Loucy (cell line): ENCODE results near the gene RAB19.
A peak's percentile ranks its signal among the peaks of the same experiment; 100 is the strongest.

ENCODE experiments used
- H2AFZ ChIP-seq: fragments of 200-600 bp; sonication (generic); 2 replicates; pipeline ENCODE4 v1.6.0; 2016; ENCODE audit warnings: antibody characterized with exemption, mild to moderate bottlenecking, low read length, moderate library complexity
- H3F3A ChIP-seq: fragments of 200-600 bp; 2 replicates; pipeline ENCODE4 v1.6.0; 2016; ENCODE audit warnings: antibody characterized with exemption, low read depth, mild to moderate bottlenecking
- H3K27me3 ChIP-seq: fragments of 200-600 bp; sonication (generic); 2 replicates; pipeline ENCODE4 v1.6.1; 2014; ENCODE audit warnings: low read length, mild to moderate bottlenecking; ENCODE audit not compliant: insufficient read depth, poor library complexity, severe bottlenecking
- H3K36me3 ChIP-seq: fragments of 200-600 bp; sonication (generic); 2 replicates; pipeline ENCODE4 v1.6.1; 2016; ENCODE audit warnings: low read length; ENCODE audit not compliant: insufficient read depth
- H3K4me1 ChIP-seq: fragments of 200-600 bp; sonication (generic); 2 replicates; pipeline ENCODE4 v1.5.1; 2014; ENCODE audit warnings: low read length, mild to moderate bottlenecking; ENCODE audit not compliant: insufficient read depth, poor library complexity, severe bottlenecking
- H3K4me2 ChIP-seq: fragments of 200-600 bp; sonication (generic); 2 replicates; pipeline ENCODE4 v1.6.0; 2014; ENCODE audit warnings: antibody characterized with exemption, low read length, low read depth, mild to moderate bottlenecking; ENCODE audit not compliant: poor library complexity, severe bottlenecking
- H3K4me3 ChIP-seq: fragments of 200-600 bp; sonication (generic); 2 replicates; pipeline ENCODE4 v1.5.1; 2014; ENCODE audit warnings: low read length, mild to moderate bottlenecking, mixed read lengths; ENCODE audit not compliant: poor library complexity, severe bottlenecking
- H3K79me2 ChIP-seq: fragments of 200-600 bp; sonication (generic); 2 replicates; pipeline ENCODE4 v1.6.1; 2014; ENCODE audit warnings: low read length; ENCODE audit not compliant: insufficient read depth
- H3K9ac ChIP-seq: fragments of 200-600 bp; sonication (generic); 2 replicates; pipeline ENCODE4 v1.6.0; 2014; ENCODE audit warnings: mild to moderate bottlenecking, low read depth, low read length, moderate library complexity; ENCODE audit not compliant: poor library complexity, severe bottlenecking
- H3K9me2 ChIP-seq: fragments of 200-600 bp; sonication (generic); replicated peaks from 2 replicates; pipeline ENCODE4 v1.6.1; 2016; ENCODE audit warnings: low read depth, low read length, mixed read lengths
- H3K9me3 ChIP-seq: fragments of 200-600 bp; sonication (generic); 2 replicates; pipeline ENCODE4 v1.6.1; 2014; ENCODE audit warnings: mild to moderate bottlenecking, antibody characterized with exemption, low read length, low read depth; ENCODE audit not compliant: insufficient read depth
- H4K20me1 ChIP-seq: fragments of 200-600 bp; sonication (generic); 2 replicates; pipeline ENCODE4 v1.6.0; 2014; ENCODE audit warnings: antibody characterized with exemption, low read length, mild to moderate bottlenecking; ENCODE audit not compliant: insufficient read depth, poor library complexity, severe bottlenecking
- EZH2phosphoT487 ChIP-seq: fragments of 200-600 bp; IDR thresholded peaks from 2 replicates; pipeline ENCODE4 v1.6.1; 2018; ENCODE audit warnings: antibody characterized with exemption, mild to moderate bottlenecking, moderate library complexity, borderline replicate concordance
- TF ChIP-seq, protein P1 (sequence below): fragments of 200-600 bp; sonication (generic); conservative IDR thresholded peaks from 2 replicates; pipeline ENCODE4 v1.5.1; 2014; ENCODE audit warnings: mild to moderate bottlenecking, antibody characterized with exemption, low read length

RAB19 gene

DNA sequence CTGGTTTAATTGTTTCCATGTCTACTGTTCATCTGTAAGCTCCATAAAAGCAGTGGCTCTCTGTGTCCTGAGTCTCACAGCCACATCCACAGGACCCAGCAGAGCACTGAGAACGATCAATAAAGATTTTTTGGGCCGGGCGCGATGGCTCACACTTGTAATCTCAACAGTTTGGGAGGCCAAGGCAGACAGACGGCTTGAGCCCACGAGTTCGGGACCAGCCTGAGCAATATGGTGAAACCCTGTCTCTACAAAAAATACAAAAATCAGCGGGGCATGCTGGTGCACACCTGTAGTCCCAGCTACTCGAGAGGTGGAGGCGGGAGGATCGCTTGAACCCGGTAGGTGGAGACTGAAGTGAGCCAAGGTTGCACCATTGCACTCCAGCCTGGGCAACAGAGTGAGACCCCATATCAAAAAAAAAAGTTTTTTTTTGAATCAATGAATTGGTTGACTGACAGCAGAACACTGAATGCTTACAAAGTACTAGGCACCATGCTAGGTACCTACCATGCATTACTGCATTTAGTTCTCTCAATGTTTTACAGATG is 10.0 kb upstream of the RAB19 start:
- Histone ChIP-seq H2AFZ (no peak overlapping the region), H3K4me2 (no peak overlapping the region), H3K4me3 (no peak overlapping the region), H3K9ac (no peak overlapping the region), H3K36me3 (no peaks in the 10 kb centered on the region), H3K79me2 (peaks cover 49% of the 10 kb centered on the region), H3K4me1 (peaks cover 37% of the 10 kb centered on the region), H3K27me3 (no peaks in the 10 kb centered on the region), H4K20me1 (peaks cover 45% of the 10 kb centered on the region), H3K9me2 (no peaks in the 10 kb centered on the region), H3K9me3 (no peaks in the 10 kb centered on the region), H3F3A (no peaks in the 10 kb centered on the region)
- no peak for TF ChIP-seq EZH2phosphoT487
- TF ChIP-seq, protein P1, sequence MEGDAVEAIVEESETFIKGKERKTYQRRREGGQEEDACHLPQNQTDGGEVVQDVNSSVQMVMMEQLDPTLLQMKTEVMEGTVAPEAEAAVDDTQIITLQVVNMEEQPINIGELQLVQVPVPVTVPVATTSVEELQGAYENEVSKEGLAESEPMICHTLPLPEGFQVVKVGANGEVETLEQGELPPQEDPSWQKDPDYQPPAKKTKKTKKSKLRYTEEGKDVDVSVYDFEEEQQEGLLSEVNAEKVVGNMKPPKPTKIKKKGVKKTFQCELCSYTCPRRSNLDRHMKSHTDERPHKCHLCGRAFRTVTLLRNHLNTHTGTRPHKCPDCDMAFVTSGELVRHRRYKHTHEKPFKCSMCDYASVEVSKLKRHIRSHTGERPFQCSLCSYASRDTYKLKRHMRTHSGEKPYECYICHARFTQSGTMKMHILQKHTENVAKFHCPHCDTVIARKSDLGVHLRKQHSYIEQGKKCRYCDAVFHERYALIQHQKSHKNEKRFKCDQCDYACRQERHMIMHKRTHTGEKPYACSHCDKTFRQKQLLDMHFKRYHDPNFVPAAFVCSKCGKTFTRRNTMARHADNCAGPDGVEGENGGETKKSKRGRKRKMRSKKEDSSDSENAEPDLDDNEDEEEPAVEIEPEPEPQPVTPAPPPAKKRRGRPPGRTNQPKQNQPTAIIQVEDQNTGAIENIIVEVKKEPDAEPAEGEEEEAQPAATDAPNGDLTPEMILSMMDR = no peak

DNA sequence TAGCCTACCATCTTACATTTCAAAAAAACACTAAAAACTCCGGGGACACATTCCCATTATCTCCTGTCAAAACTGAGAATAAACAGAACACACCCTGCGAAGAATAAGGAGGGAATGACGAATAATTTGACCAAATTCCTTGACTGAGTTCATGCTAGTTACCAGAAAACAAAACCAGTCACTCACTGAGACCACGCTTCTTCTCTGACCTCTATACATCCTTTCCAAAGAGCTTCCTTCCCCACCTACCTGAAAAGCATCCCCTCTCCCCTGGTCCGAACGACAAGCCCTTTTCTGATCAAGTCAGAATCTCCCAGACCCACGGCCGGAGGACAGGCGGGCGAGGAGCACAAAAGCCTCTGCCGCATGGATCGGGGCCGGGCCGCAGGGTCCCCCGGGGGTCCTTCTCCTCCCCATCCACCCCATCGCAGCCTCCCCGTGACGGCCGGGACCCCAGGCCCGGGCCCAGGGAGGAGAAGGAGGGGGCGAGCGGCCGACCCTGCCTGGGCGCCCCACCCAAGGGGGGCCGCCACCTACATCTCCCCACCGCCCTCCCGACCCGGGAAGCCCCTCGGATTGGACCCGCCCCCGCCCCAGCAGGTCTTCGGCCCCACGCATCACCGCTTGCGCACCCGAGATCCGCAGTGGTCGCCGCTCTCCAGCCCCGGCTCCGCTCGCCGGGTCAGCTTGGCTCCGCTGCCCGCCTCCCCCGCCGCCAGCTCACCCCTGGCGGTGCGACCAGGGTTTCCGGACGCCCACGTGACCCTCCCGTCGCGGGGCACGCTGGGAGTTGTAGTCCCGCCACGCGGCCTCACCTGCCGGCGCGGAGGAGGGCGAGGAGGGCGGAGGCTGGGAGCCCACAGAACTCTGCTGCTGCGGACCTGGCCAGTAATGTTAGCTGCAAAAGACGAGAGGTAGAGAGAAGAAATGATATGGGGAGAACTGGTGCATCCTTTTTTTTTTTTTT is 5.8 kb upstream of the RAB19 start, which contains the start of gene SLC37A3:
TSS of gene SLC37A3 (minus strand) at position 747 of the 967 bp plus-strand sequence. CDS start 16,004 bp downstream, outside the sequence.
- no peaks in the 10 kb centered on the region for H3K9me2 ChIP-seq
- peaks cover 16% of the 10 kb centered on the region for H3K4me1 ChIP-seq
- H3K4me2 ChIP-seq = peak within 1 kb of the TSS; percentile 99
- H2AFZ ChIP-seq = peak within 1 kb of the TSS; percentile 86
- no peaks in the 10 kb centered on the region for H3F3A ChIP-seq
- H3K9ac ChIP-seq = peak within 1 kb of the TSS; percentile 94
- peak within 1 kb of the TSS; percentile 99 for H3K4me3 ChIP-seq
- H3K9me3 ChIP-seq = no peaks in the 10 kb centered on the region
- TF ChIP-seq, protein P1 = no peak
- no peak for TF ChIP-seq EZH2phosphoT487
- H3K27me3 ChIP-seq = no peaks in the 10 kb centered on the region
- H3K79me2 ChIP-seq = peaks cover 30% of the 10 kb centered on the region
- H4K20me1 ChIP-seq = peaks cover 14% of the 10 kb centered on the region
- no peaks in the 10 kb centered on the region for H3K36me3 ChIP-seq

DNA sequence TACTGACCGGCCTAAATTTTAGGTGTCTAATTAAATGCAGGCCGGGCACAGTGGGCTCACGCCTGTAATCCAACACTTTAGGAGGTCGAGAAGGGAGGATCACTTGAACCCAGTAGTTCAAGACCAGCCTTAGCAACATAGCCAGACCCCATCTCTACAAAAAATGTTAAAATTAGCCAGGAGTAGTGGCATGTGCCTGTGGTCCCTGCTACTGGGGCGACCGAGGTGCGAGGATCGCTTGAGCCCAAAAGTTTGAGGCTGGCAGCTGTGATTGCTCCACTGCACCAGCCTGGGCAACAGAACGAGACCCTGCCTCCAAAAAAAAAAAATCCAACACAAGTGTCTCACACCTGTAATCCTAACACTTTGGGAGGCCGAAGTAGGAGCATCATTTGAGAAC is 5.0 kb upstream of the RAB19 start:
- TF ChIP-seq, protein P1 = no peak
- TF ChIP-seq EZH2phosphoT487 = no peak
- Histone ChIP-seq H3K4me2 (peak overlapping the region; percentile 99), H3K36me3 (no peaks in the 10 kb centered on the region), H3K4me3 (peak overlapping the region; percentile 99), H3K79me2 (peaks cover 28% of the 10 kb centered on the region), H3F3A (no peaks in the 10 kb centered on the region), H3K9ac (no peak overlapping the region), H4K20me1 (peaks cover 10% of the 10 kb centered on the region), H3K27me3 (no peaks in the 10 kb centered on the region), H3K9me2 (no peaks in the 10 kb centered on the region), H3K4me1 (peaks cover 16% of the 10 kb centered on the region), H2AFZ (peak overlapping the region; percentile 86; the same call in 1 of the 2 replicates), H3K9me3 (no peaks in the 10 kb centered on the region)
